Measurements from ENCODE around the gene CCN2. TPM values are rescaled to one million over a fixed set of nuclear protein-coding genes. Genes with fewer than 3 reads are reported as not detected.

Gene CCN2
- polyA plus RNA-seq, 1 of the 3 experiments (the other 2 are of a cell fraction), result 709 TPM

DNA sequence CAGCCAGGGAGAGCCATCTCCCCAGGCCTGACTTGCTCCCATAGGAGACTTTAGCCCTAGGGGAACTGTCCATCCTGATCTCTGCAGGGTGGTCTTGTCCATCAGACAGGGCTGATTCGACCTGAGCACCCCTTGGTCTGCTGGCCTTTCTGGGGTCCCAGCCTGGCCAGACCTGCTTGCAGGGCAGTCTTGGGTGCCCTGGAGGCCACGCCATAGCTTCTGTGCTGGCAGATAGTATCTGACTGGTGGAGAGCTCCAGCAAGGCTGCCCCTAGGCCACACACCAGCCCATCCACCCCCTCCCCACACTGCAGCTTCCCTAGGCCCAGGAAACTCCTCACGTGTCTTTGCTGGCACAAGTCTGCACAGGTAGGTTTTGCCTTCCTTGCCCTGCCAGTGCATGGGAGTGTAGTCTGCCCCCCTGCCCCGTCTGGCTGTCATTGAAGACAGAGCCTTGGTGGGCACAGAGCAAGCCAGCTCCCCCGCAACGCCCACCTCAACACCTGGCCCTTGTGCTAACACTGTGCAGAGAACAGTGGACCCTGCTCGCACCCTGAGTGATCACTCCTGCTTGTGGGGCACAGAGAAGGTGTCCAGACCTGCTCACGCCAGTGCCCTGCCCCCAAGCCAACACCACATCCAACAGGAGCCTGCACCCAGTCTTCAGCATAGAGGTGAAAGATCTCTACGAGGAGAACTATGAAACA, 32.4 kb downstream of the CCN2 start:
- POLR2A ChIA-PET, result no interaction called here
- 10% methylated on average over 6 of the region's 9 CpGs for WGBS (ENCODE audit: low lambda C conversion rate)

DNA sequence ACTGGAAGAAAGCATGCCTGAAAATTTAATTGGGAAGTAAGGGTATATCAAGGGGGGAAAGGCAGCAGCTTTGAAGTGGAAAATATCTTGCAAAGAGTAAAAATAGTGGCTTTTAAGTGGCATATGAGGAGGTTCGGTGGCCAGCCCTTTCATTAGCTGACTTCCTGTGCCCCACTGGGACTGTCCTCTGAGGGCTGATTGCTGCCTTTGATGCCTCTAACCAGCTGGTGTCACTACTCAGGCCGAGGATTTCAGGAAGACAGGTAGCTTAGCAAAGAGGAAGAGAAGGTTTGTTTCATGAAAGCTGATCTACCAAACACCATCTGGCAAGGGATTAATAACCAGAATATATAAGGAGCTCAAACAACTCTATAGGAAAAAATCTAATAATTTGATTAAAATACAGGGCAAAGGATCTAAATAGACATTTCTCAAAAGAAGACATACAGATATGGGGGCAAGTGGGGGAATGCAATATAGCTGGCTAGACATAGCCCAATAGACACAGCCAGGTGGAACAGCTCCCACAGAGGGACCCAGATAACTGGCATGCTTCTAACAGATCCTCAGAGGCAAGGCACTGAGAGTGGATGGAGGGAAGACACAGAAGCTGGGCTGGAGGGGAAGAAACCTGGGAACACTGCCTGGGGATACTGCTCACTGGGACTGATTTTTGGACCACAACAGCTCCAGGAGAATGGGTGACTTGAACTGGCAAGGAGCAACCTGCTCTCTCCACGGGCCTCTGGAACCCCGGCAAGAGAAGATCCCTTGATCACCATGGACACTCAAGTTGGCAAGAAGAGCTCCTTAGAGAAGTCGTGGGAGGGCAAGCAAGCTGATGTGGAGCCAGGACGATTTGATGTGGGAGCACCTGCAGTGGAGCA, 33.2 kb downstream of the CCN2 start:
- Histone ChIP-seq H3K4me2 (no peak overlapping the region), H4K20me1 (ENCODE audit: insufficient read depth) (no peaks in the 10 kb centered on the region), H3K79me2 (ENCODE audit: insufficient read depth) (no peaks in the 10 kb centered on the region), H3K27me3 (ENCODE audit: insufficient read depth) (peaks cover 8% of the 10 kb centered on the region), H3K36me3 (replicated peaks in 1 of 2; ENCODE audit: control insufficient read depth in 1 of 2, insufficient read depth in 2 of 2, low read length in 1 of 2) (no peaks in the 10 kb centered on the region), H3K9me3 (0 out of 2 replicates have a peak, but pooled peaks cover 4% of the 10 kb centered on the region), H3K27ac (ENCODE audit: low read depth in 2 of 2, low read length in 1 of 2) (no peak overlapping the region), H3K4me1 (ENCODE audit: control insufficient read depth in 1 of 2, insufficient read depth in 2 of 2, low read depth in 1 of 2, low read length in 1 of 2) (no peaks in the 10 kb centered on the region), H3K4me3 (ENCODE audit: low read depth in 2 of 2, low read length in 1 of 2) (no peak overlapping the region), H3F3A (replicated peaks; ENCODE audit: insufficient read depth) (no peaks in the 10 kb centered on the region), H3K9me2 (no peaks in the 10 kb centered on the region), H2AFZ (ENCODE audit: low read depth) (no peak overlapping the region), H3K9ac (no peak overlapping the region)
- WGBS (ENCODE audit: low lambda C conversion rate), result 16% methylated on average over 3 of the region's 6 CpGs
- ChIA-PET POLR2A (no interaction called here), CTCF (interaction anchor here (0.7 to 1.1 kb wide), 2 partner anchors 8 to 10 kb away, joined by 3 to 4 read pairs; no protein-coding TSS in a partner anchor)
- TF ChIP-seq NRF1 (IDR thresholded peaks at IDR 0.05; ENCODE audit: low read depth, low read length) (no peak), EZH2phosphoT487 (IDR thresholded peaks at IDR 0.05; ENCODE audit: borderline replicate concordance, low read depth) (no peak), JUND (IDR thresholded peaks at IDR 0.05) (no peak), ELF1 (IDR thresholded peaks at IDR 0.05) (no peak), MEF2A (IDR thresholded peaks at IDR 0.05; ENCODE audit: borderline replicate concordance, low read depth) (no peak), YY1 (IDR thresholded peaks at IDR 0.05; ENCODE audit: low read depth) (no peak), SIN3A (IDR thresholded peaks at IDR 0.05; ENCODE audit: borderline replicate concordance, low read depth, low read length) (no peak), RCOR1 (IDR thresholded peaks at IDR 0.05; ENCODE audit: low read length) (no peak)
- TF ChIP-seq, protein P1, sequence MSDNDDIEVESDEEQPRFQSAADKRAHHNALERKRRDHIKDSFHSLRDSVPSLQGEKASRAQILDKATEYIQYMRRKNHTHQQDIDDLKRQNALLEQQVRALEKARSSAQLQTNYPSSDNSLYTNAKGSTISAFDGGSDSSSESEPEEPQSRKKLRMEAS (IDR thresholded peaks at IDR 0.05; ENCODE audit: low read depth), result no peak
- TF ChIP-seq, protein P2, sequence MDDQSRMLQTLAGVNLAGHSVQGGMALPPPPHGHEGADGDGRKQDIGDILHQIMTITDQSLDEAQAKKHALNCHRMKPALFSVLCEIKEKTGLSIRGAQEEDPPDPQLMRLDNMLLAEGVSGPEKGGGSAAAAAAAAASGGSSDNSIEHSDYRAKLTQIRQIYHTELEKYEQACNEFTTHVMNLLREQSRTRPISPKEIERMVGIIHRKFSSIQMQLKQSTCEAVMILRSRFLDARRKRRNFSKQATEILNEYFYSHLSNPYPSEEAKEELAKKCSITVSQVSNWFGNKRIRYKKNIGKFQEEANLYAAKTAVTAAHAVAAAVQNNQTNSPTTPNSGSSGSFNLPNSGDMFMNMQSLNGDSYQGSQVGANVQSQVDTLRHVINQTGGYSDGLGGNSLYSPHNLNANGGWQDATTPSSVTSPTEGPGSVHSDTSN (IDR thresholded peaks at IDR 0.05), result no peak
- TF ChIP-seq, protein P3, sequence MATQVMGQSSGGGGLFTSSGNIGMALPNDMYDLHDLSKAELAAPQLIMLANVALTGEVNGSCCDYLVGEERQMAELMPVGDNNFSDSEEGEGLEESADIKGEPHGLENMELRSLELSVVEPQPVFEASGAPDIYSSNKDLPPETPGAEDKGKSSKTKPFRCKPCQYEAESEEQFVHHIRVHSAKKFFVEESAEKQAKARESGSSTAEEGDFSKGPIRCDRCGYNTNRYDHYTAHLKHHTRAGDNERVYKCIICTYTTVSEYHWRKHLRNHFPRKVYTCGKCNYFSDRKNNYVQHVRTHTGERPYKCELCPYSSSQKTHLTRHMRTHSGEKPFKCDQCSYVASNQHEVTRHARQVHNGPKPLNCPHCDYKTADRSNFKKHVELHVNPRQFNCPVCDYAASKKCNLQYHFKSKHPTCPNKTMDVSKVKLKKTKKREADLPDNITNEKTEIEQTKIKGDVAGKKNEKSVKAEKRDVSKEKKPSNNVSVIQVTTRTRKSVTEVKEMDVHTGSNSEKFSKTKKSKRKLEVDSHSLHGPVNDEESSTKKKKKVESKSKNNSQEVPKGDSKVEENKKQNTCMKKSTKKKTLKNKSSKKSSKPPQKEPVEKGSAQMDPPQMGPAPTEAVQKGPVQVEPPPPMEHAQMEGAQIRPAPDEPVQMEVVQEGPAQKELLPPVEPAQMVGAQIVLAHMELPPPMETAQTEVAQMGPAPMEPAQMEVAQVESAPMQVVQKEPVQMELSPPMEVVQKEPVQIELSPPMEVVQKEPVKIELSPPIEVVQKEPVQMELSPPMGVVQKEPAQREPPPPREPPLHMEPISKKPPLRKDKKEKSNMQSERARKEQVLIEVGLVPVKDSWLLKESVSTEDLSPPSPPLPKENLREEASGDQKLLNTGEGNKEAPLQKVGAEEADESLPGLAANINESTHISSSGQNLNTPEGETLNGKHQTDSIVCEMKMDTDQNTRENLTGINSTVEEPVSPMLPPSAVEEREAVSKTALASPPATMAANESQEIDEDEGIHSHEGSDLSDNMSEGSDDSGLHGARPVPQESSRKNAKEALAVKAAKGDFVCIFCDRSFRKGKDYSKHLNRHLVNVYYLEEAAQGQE (IDR thresholded peaks at IDR 0.05; ENCODE audit: low read depth, low read length), result no peak
- no peak for DNase-seq

More for the DNA sequence above, 32.4 kb downstream of the CCN2 start:
- Histone ChIP-seq H3F3A (replicated peaks; ENCODE audit: insufficient read depth) (no peaks in the 10 kb centered on the region), H4K20me1 (ENCODE audit: insufficient read depth) (no peaks in the 10 kb centered on the region), H3K79me2 (ENCODE audit: insufficient read depth) (no peaks in the 10 kb centered on the region), H3K27ac (ENCODE audit: low read depth in 2 of 2, low read length in 1 of 2) (no peak overlapping the region), H3K9me3 (peaks cover 10% of the 10 kb centered on the region), H3K4me1 (ENCODE audit: control insufficient read depth in 1 of 2, insufficient read depth in 2 of 2, low read depth in 1 of 2, low read length in 1 of 2) (no peaks in the 10 kb centered on the region), H3K36me3 (replicated peaks in 1 of 2; ENCODE audit: control insufficient read depth in 1 of 2, insufficient read depth in 2 of 2, low read length in 1 of 2) (no peaks in the 10 kb centered on the region), H2AFZ (ENCODE audit: low read depth) (no peak overlapping the region), H3K9ac (no peak overlapping the region), H3K4me3 (ENCODE audit: low read depth in 2 of 2, low read length in 1 of 2) (no peak overlapping the region), H3K27me3 (ENCODE audit: insufficient read depth) (0 out of 2 replicates have a peak, but pooled peaks cover under 1% of the 10 kb centered on the region), H3K9me2 (no peaks in the 10 kb centered on the region), H3K4me2 (no peak overlapping the region)
- CTCF ChIA-PET, result interaction anchor here (0.7 kb wide), 1 partner anchor 9 kb away, joined by 3 read pairs; no protein-coding TSS in a partner anchor
- no peak for DNase-seq
- no peak for TF ChIP-seq TAF1 (IDR thresholded peaks at IDR 0.05; ENCODE audit: borderline replicate concordance, low read depth, low read length)
- no peak for TF ChIP-seq EP300 (IDR thresholded peaks at IDR 0.05; ENCODE audit: borderline replicate concordance in 1 of 2, low read depth in 1 of 2, low read length in 1 of 2)
- TF ChIP-seq MXI1 (IDR thresholded peaks at IDR 0.05; ENCODE audit: low read depth, low read length), result no peak
- no peak for TF ChIP-seq RCOR1 (IDR thresholded peaks at IDR 0.05; ENCODE audit: low read length)
- TF ChIP-seq MEF2A (IDR thresholded peaks at IDR 0.05; ENCODE audit: borderline replicate concordance, low read depth), result no peak
- no peak for TF ChIP-seq POLR2AphosphoS5 (IDR thresholded peaks at IDR 0.05; ENCODE audit: low read depth, low read length)
- TF ChIP-seq FOXM1 (IDR thresholded peaks at IDR 0.05; ENCODE audit: low read depth), result no peak
- TF ChIP-seq SMC3 (IDR thresholded peaks at IDR 0.05; ENCODE audit: low read depth, low read length), result no peak
- no peak for TF ChIP-seq EZH2phosphoT487 (IDR thresholded peaks at IDR 0.05; ENCODE audit: borderline replicate concordance, low read depth)
- TF ChIP-seq, protein P4, sequence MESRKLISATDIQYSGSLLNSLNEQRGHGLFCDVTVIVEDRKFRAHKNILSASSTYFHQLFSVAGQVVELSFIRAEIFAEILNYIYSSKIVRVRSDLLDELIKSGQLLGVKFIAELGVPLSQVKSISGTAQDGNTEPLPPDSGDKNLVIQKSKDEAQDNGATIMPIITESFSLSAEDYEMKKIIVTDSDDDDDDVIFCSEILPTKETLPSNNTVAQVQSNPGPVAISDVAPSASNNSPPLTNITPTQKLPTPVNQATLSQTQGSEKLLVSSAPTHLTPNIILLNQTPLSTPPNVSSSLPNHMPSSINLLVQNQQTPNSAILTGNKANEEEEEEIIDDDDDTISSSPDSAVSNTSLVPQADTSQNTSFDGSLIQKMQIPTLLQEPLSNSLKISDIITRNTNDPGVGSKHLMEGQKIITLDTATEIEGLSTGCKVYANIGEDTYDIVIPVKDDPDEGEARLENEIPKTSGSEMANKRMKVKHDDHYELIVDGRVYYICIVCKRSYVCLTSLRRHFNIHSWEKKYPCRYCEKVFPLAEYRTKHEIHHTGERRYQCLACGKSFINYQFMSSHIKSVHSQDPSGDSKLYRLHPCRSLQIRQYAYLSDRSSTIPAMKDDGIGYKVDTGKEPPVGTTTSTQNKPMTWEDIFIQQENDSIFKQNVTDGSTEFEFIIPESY (IDR thresholded peaks at IDR 0.05; ENCODE audit: borderline replicate concordance, low read depth), result no peak

Measured in SK-N-SH (cell line).